HT1080 (cell line): ENCODE measurements around the gene TMED4. TPM values are rescaled to one million over a fixed set of nuclear protein-coding genes. Genes with fewer than 3 reads are reported as not detected.

ENCODE experiments used
- DNase-seq: peaks from one replicate; pipeline ENCODE4 v3.0.0-alpha.2; 2015; ENCODE audit warnings: low read depth
- total RNA-seq: library from RNA; depleted of rRNA; stranded (reverse); fragments of >200 nt; shearing (Covaris generic); gene quantifications from 2 replicates; pipeline ENCODE4 v1.2.3, GENCODE V29; 2014; rRNA removed

The TMED4 gene
- total RNA-seq, 1 experiment from 2014 or later, result 76.8 TPM

DNA sequence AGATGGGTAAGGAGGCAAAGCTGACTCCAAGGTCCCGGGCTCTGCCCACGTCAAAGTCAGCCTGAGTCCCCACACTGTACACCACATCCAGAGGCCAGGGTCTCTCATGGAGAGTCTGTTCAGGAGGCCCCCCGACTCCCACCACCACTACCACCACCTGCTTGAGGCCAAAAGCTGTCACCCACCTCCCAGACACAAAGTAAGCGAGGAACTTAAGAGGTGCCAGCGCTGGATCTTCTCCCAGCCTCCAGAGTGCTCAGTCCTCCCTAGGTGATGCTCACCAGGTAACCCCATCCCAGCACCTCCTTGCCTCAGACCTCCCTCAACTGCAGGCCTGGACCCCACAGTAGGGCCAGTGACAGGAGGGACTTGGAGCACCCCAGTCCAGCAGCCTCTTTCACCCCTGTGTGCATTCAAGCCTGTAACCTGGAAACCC is 41.4 kb downstream of the TMED4 start:
- DNase-seq, result no peak

DNA sequence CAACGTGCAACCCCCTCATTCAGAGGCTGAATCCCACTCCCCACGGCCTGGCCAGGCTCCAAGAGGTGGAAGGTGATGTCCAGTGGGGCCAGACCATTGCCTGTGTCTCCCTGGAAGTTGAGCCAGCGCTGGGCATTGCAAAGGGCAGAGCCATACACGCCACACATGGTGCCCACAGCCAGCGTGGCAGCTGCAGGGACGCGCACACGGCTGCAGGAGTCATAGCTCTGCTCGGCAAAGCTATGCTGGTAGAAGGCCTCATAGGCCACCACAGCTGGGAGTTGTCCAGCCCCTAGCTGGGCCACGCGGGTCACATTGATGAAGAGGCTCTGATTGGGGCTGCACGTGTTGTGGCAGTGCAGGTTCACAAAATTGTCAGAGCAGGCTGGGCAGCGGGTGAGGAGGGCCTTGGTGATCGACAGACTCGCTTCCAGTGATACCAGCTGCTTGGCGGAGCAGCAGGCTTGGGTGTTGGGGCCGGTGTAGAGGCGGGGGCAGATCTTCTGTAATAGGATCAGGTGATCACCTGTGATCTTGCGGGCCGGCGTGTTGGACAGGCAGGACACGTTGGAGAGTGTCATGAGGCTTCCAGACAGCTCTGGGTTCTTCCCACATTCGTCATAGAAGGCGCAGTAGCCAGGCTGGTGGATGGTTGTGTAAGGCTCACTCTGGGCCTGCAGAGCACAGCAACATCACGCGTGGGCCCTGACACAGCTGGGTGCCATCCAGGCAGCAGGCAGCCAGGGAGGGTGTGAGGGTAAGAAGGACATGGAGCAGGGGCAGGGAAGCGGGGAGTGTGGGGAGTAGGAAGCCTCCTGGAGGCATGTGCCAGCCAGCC is 42.1 kb downstream of the TMED4 start:
- DNase-seq, result no peak

DNA sequence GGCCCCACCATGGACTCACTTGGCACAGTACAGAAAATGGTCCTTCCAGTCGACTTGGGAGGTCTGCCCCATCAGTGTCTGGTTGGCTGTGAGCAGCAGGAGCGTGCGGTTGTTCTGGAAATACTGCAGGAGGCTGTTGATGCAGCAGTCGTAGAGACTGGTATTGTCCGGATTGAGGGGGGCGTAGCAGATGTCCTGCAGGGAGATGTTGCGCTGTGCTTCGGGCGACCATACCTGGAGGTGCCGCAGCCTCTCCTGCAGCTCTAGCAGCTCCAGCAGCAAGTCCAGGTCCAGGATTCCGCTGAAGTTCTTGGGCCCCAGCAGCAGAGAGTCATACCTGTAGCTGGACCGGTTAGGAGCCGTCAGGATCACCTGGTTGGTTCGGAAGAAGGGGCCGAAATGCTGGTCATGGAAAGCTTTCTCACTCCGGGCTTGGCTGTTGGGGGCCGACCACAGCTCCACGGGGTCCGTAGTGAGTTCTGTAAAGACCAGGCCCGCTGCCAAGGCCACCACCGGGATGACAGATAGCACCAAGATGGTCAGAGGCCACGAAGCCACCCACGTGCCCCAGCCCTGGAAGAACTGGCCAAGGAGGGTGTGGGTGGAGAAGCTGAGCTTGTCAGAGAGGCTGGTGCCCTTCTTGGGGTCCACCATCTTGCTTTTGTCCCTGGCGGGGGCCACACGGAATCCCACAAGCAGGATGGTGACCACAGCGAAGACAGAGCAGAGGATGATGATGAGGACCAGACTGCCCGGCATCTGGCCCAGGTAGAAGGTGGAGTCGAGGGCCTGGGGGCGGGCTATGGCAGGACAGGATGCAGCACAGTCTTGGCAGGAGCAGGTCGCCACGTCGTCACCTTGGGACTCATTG is 43.0 kb downstream of the TMED4 start:
- no peak for DNase-seq

DNA sequence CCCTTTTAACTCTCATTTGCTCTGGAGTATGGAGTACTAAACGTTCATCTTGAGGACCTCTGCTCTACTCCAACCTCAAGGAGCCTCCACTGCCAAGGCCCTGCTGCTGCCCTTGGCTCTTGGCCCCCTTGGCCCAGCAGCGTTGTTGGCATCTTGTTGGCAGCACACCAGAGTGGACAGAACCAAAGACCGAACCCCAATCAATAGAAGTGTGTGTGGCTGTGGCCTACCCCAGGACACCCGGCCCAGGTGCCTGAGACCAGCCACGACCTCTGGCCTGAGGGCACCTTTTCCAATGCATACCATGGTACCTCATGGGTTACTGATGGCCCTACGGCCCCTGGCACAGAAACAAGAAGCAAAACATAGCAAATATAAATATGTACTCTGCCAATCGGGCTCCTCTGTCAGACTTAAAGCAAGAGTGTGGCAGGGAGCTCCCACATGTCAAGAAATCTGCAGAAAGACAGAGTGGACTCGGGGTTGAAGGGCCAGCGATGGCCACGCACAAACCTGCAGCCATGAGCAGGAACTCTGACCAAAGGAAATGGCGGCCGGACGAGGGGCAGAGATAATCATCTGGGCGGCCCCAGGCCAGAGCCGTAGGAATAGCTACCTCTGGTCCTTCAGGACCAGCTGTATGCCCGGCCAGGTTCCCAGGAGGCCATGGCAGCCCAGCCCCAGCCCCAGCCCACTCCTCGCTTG is 43.8 kb downstream of the TMED4 start:
- DNase-seq, result no peak

DNA sequence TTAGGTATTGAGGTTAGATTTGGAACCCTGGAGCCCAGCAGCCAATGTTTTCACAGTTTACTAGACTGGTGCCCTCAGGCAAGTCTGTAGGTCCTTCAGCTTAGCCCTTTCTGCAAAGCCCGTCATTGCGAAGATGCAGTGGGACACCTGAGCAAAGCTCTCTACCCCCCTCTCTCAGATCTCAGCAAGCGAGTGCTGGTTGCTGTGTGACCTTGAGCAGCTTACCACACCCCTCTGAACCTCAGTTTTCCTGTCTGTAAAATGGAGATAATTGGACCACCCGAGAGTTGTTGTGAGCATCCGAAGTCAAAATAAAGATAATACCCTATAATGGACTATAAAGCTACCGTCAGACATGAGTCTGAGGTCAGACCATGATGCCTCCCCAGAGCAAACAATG is 44.6 kb downstream of the TMED4 start:
- no peak for DNase-seq

DNA sequence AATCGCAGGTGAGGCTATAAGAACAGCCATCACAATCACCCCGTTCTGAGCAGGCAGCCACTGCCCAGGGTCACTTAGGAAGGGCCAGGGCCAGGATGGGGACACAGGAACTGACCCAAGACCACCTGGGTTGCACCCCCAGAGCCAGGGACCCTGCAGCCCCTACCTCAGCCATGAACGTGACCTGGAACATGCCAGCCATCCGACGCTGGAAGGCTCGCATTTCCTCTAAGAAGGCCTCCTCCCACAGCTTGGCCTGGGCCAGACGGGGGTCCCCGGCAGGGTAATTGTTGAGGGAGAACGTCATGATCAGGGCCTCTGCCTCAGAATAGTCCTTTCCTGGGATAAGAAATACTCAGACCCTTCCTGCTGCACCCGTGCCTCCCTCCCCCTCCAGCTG is 45.9 kb downstream of the TMED4 start:
- DNase-seq, result no peak

DNA sequence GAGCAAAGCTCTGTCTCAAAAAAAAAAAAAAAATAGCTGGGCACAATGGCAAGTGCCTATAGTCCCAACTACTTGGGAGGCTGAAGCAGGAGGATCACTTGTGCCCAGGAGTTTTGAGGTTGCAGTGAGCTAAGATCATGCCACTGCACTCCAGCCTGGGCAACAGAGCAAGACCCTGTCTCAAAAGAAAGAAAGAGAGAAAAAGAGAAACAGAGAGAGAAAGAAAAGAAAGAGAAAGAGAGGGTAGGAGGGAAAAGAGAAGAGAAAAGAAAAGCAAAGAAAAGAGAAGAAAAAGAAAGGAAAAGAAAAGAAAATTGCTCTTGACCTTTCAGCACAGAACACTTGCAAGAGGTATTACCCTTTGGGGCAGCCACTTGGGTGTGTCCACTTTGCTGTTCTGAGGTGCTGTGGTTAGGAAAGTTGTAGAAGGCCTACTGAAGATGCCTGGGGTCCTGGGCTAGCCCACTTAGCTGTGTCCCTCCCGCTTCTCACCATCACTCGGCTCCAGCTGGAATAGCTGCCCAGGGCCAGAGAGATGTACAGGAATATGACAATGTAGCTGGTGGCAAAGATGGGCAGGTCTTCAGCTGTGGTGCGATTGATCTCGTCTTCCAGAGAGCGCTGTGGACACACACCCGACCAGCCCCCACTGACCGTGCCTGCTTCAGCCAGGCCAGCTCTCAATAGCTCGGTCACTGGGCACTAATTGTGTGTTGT is 46.5 kb downstream of the TMED4 start:
- no peak for DNase-seq

DNA sequence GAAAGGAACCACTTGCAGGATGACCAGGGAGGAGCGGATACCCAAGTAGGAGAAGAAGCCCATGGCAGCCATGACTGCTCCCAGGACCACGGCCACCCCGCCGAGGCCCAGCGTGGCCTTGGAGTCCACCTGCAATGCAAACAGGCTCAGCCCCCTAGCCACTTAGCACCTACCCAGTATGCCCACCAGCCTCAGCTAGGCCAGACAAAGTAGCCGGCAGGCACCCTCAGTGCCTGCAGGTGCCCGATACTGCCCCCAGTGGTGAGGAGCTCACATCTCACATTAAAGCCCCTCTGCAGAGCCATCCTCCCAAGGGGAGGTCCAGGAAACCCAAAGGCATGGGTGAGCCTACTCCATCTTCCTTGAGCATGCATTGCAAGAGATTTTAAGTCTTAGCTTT is 47.5 kb downstream of the TMED4 start:
- DNase-seq, result peak; percentile 33

DNA sequence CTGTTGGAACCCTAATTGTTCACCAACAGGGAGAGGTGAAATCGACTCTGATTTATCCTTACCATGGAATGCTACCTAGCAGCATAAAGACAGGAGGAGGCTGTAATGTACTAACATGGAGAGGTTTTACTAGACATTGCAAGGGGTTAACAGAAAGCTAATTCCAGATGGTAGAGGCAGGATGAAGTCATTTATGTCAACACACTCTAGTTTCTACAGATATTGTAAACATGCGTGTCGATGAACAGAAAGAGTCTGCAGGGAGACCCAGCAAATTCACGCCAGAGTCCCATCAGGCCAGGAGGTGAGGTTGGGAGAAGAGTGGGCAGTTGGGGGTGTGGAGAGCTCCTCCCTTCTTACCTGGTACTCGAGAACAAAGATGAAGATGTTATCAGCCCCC is 47.9 kb downstream of the TMED4 start:
- no peak for DNase-seq

DNA sequence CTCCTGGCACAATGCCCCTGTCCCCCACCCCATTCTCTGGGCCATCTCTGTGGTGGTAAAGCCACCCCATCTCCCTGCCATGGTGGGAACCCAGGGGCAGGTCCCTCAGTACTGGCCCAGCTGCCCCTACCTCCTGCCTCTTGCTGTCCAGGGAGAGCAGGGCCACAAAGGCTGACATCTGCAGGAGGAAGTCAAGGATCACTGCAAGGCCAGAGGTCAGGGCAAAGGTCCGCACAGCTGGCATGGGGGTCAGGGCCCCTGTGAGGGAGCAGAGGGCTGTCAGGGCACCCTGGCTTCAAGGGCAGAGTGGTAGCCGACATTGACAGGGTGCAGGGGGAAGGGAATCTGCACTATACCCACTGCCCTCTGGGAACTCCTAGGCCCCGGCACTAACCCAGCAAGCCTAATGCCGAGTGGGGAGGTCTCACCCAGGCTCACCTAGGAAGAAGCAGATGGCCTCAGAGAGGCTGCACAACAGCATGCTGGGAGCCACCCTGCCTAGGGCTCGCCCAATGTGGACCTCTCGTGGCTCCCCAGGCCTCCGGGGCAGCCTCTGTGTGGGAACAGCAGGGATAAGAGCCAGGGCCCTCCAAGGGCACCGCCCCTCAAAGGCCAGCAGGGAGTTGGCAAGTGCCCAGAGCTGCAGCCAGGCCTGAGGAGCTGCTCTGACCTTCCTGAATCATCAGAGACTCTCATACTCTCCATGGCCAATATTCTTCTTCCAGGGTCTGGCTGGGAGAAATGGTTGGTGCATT is 48.6 kb downstream of the TMED4 start:
- no peak for DNase-seq

DNA sequence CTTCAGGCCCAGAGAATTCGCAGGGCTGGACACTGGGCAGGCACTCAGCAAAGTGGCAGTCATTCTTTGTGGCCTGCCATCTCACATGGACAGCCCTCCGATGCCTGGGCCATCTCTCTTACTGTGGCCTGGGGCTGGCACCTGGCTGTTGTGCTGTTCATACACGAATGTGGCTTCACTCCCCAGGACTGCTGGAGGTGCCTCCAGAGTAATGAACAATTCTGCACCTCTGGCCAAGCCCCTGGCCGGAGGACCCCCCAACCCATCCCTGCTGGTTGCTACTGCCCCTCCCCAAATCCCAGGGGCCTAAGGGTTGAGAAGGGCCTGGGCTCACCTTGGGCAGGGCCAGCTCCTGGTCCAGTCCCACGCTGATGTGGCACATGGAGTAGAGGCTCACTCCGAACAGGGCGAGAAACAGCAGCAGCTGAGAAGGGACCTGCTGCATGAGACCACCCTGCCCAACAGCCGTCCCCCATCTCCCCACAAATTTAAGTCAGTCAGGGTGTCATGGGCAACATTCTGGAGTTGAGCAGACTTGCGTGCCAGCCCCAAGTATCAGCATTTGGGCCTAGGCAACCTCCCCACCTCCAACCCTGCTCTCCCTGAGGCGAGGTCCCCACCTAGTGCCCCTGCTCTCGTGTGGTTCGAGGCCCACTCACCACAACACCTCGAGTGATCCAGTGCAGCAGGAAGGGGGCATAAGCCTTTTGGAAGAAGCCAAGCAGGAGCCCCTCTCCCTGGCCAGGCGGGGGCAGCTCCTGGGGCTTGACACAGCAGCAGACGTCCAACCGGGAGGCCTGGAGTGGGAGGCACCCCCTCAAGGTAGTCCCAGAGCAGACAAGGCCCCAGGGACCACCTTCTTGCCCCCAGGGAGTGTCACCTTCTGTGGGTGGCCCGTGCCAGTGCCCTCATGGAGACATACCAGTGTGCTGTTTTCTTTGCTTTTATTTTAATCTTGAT is 50.3 kb downstream of the TMED4 start:
- DNase-seq, result no peak

DNA sequence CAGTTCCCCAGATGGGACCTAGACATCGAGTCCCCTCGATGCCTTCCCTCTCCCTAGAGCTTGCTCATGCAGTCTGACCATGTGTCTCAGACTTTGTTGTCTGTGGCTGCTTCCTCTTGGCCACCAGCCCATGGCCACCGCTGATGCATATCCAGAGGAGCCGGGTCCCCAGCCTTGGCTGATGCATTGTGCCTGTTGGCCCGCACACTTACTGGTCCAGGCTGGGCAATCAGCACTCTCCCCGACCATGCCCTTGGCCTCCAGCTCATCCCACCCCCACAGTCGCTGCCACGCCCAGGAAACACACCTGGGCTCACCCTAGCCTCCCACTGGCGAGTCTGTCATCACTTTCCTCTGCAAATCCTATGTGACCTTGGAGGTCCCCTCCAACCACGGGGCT is 51.0 kb downstream of the TMED4 start:
- no peak for DNase-seq

Other genes starting within 250 kb of the TMED4 start
- 72.3 and 73.7 TPM in 2 replicates for gene NUDCD3, start 91.6 kb downstream of the TMED4 start, total RNA-seq
- not detected in 2 replicates for gene NPC1L1, start 40.9 kb downstream of the TMED4 start, total RNA-seq
- 159 and 169 TPM in 2 replicates for gene DDX56, start 8.3 kb downstream of the TMED4 start, total RNA-seq
- 41.8 and 41.9 TPM in 2 replicates for gene OGDH, start 24.4 kb upstream of the TMED4 start, total RNA-seq
- 11.9 and 17.8 TPM in 2 replicates for gene ZMIZ2, start 166.6 kb upstream of the TMED4 start, total RNA-seq
- gene PPIA, start 214.4 kb upstream of the TMED4 start, total RNA-seq, result 5,336 and 5,878 TPM in 2 replicates